ENCODE data around the gene CRYBG3. TPM values are rescaled to one million over a fixed set of nuclear protein-coding genes. Genes with fewer than 3 reads are reported as not detected.
"Not testable (repeated sequence)": the region's sequence is repeated elsewhere in the genome, so short reads cannot be mapped to it uniquely, and the experiment has no call there.

Gene CRYBG3
- total and polyA plus RNA-seq, 2 donors from 2014 or later, result 3.1 to 20.7 TPM

DNA sequence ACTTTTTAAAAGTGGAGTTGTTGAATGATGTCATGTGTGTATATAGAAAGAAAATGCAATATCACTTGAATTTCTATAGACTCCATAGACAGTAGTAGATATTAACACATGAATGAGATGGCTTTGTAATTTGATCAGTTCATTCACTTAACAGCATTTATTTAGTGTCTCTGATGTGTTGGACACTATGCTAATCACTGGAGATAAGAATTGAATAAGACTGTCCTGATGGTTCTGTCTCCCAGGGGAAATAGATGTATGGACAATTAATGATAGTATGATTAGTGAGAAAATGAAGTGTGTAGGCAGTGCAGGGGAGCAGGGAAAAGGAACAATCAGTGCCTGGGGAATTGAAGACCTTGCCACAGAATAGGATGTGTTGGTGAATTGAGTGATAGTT, 77.5 kb downstream of the CRYBG3 start:
- intact Hi-C loops (cut with DNase I), result no loop called here
- Histone ChIP-seq H3K36me3 (ENCODE audit: control insufficient read depth in 2 of 3, insufficient read depth in 3 of 3, low read length in 3 of 3) (no peaks in the 10 kb centered on the region), H3K4me1 (ENCODE audit: control insufficient read depth in 2 of 3, insufficient read depth in 2 of 3, low read depth in 1 of 3, low read length in 3 of 3) (no peaks in the 10 kb centered on the region), H3K9ac (ENCODE audit: low read length in 3 of 3) (no peak overlapping the region), H3K9me3 (ENCODE audit: control insufficient read depth in 2 of 3, insufficient read depth in 1 of 3, low read length in 3 of 3) (no peaks in the 10 kb centered on the region), H3K4me3 (ENCODE audit: low read length in 3 of 3) (no peak overlapping the region), H3K27ac (ENCODE audit: low read depth in 2 of 2, low read length in 2 of 2) (no peak overlapping the region), H3K27me3 (ENCODE audit: control insufficient read depth, insufficient read depth, low read length) (no peaks in the 10 kb centered on the region)
- DNase-seq, result no peak
- TF ChIP-seq, protein P1, sequence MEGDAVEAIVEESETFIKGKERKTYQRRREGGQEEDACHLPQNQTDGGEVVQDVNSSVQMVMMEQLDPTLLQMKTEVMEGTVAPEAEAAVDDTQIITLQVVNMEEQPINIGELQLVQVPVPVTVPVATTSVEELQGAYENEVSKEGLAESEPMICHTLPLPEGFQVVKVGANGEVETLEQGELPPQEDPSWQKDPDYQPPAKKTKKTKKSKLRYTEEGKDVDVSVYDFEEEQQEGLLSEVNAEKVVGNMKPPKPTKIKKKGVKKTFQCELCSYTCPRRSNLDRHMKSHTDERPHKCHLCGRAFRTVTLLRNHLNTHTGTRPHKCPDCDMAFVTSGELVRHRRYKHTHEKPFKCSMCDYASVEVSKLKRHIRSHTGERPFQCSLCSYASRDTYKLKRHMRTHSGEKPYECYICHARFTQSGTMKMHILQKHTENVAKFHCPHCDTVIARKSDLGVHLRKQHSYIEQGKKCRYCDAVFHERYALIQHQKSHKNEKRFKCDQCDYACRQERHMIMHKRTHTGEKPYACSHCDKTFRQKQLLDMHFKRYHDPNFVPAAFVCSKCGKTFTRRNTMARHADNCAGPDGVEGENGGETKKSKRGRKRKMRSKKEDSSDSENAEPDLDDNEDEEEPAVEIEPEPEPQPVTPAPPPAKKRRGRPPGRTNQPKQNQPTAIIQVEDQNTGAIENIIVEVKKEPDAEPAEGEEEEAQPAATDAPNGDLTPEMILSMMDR (IDR thresholded peaks at IDR 0.05; ENCODE audit: borderline replicate concordance, extremely low read depth, insufficient read depth), result no peak
- no peak for FAIRE-seq

DNA sequence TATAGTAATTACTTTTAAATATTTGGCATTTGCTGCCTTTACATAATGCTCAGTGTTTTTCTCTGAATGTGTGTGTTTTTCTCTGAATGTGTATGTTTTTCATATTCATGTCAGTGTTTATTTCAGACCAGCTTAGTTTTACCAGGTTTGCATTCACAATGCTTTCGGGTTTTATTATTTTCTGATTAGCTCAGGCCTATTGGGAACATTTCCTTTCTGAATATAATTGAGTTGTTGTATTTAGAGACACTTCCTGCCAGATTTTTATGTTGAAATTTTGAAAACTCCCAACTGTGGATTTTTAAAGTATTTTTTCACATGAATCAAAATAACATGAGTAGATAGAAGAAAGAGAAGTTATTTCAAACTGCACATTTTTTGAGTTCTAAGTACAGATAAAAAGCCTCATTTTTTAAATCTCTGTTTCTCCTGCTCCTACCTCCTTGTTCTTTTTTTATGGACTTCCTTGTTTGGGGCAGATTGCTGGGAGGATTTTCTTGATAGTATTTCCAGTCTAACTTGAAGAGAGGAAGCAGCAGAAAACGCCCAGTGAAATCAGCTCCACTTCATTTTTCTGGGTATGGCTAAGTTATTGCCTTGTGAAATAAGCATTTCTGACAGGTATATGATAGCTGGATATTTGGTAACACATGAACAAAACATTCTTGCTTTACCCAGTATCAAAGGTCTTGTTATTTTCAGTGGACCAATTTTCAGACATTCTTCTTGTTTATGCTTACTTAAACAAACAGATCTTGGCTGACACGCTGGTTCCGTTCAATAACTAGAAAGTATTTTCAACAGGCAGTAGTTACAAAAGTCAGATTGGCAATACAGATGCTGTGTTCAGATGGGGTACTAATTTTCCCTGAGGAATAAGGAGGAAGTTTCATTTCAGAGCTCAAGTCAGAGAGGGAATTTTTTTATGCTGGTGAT, 79.8 kb downstream of the CRYBG3 start:
- H3K9me3 ChIP-seq (ENCODE audit: control insufficient read depth in 2 of 3, insufficient read depth in 1 of 3, low read length in 3 of 3), result no peaks in the 10 kb centered on the region
- TF ChIP-seq, protein P1 (IDR thresholded peaks at IDR 0.05; ENCODE audit: borderline replicate concordance, extremely low read depth, insufficient read depth), result no peak
- no peak overlapping the region for H3K4me3 ChIP-seq (ENCODE audit: low read length in 3 of 3)
- H3K4me1 ChIP-seq (ENCODE audit: control insufficient read depth in 2 of 3, insufficient read depth in 2 of 3, low read depth in 1 of 3, low read length in 3 of 3), result no peaks in the 10 kb centered on the region
- FAIRE-seq (no peak), DNase-seq (no peak)
- H3K9ac ChIP-seq (ENCODE audit: low read length in 3 of 3), result no peak overlapping the region
- H3K27ac ChIP-seq (ENCODE audit: low read depth in 2 of 2, low read length in 2 of 2), result peak overlapping the region in 1 of 2 donors; percentile 44
- no peaks in the 10 kb centered on the region for H3K27me3 ChIP-seq (ENCODE audit: control insufficient read depth, insufficient read depth, low read length)
- H3K36me3 ChIP-seq (ENCODE audit: control insufficient read depth in 2 of 3, insufficient read depth in 3 of 3, low read length in 3 of 3), result no peaks in the 10 kb centered on the region
- intact Hi-C loops (cut with DNase I), result no loop called here

DNA sequence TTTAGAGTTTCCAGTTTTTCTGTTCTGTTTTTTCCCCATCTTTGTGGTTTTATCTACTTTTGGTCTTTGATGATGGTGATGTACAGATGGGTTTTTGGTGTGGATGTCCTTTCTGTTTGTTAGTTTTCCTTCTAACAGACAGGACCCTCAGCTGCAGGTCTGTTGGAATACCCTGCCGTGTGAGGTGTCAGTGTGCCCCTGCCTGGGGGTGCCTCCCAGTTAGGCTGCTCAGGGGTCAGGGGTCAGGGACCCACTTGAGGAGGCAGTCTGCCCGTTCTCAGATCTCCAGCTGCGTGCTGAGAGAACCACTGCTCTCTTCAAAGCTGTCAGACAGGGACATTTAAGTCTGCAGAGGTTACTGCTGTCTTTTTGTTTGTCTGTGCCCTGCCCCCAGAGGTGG, 88.0 kb downstream of the CRYBG3 start:
- H3K4me1 ChIP-seq (ENCODE audit: control insufficient read depth in 2 of 3, insufficient read depth in 2 of 3, low read depth in 1 of 3, low read length in 3 of 3); H3K27ac ChIP-seq (ENCODE audit: low read depth in 2 of 2, low read length in 2 of 2); H3K9ac ChIP-seq (ENCODE audit: low read length in 3 of 3); H3K27me3 ChIP-seq (ENCODE audit: control insufficient read depth, insufficient read depth, low read length); H3K36me3 ChIP-seq (ENCODE audit: control insufficient read depth in 2 of 3, insufficient read depth in 3 of 3, low read length in 3 of 3); FAIRE-seq; H3K4me3 ChIP-seq (ENCODE audit: low read length in 3 of 3); H3K9me3 ChIP-seq (ENCODE audit: control insufficient read depth in 2 of 3, insufficient read depth in 1 of 3, low read length in 3 of 3); intact Hi-C loops (cut with DNase I): not testable (repeated sequence)
- DNase-seq, result peak in 1 of 5 donors; percentile 32

DNA sequence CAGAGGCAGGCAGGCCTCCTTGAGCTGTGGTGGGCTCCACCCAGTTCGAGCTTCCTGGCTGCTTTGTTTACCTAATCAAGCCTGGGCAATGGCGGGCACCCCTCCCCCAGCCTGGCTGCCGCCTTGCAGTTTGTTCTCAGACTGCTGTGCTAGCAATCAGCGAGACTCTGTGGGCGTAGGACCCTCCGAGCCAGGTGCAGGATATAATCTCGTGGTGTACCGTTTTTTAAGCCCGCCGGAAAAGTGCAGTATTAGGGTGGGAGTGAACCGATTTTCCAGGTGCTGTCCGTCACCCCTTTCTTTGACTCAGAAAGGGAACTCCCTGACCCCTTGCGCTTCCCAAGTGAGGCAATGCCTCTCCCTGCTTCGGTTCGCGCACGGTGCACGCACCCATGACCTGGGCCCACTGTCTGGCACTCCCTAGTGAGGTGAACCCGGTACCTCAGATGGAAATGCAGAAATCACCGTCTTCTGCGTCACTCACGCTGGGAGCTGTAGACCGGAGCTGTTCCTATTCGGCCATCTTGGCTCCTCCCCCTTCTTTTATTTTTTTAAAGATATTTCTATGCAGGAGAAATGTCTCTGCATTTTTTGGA, 88.5 kb downstream of the CRYBG3 start:
- H3K27me3 ChIP-seq (ENCODE audit: control insufficient read depth, insufficient read depth, low read length); H3K9me3 ChIP-seq (ENCODE audit: control insufficient read depth in 2 of 3, insufficient read depth in 1 of 3, low read length in 3 of 3); intact Hi-C loops (cut with DNase I); H3K9ac ChIP-seq (ENCODE audit: low read length in 3 of 3); H3K27ac ChIP-seq (ENCODE audit: low read depth in 2 of 2, low read length in 2 of 2); H3K4me1 ChIP-seq (ENCODE audit: control insufficient read depth in 2 of 3, insufficient read depth in 2 of 3, low read depth in 1 of 3, low read length in 3 of 3); FAIRE-seq; H3K36me3 ChIP-seq (ENCODE audit: control insufficient read depth in 2 of 3, insufficient read depth in 3 of 3, low read length in 3 of 3); H3K4me3 ChIP-seq (ENCODE audit: low read length in 3 of 3): not testable (repeated sequence)
- DNase-seq, result peak in 1 of 5 donors; percentile 23

All from kidney (tissue), 14 donors.